Measurements from ENCODE around the gene ARHGAP18.

Gene ARHGAP18

DNA sequence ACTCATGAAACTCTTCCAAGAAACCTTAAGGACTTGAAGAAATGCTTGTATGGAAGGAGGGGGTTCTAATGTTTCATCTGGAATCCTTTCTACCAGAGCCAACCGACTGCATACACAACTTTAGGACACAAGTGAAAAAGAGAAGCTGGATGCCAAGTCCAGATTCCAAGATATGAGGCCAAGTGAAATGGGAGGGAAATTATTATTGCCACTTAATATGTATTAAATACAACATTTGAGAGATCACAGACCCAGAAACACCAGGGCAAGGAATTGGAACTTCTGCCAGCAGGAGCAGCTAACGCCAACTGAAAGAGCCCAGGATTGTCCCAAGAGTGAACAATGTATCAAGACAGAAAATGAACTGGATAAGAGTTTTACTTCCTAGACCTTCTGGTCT, 144.2 kb downstream of the ARHGAP18 start:
- H3K4me3 ChIP-seq (replicated peaks; ENCODE audit: low read depth, low read length), result no peak overlapping the region
- no peak for TF ChIP-seq CTCF (IDR thresholded peaks at IDR 0.05; ENCODE audit: low read depth, low read length, missing control alignments)
- DNase-seq (ENCODE audit: extremely low read depth, low read depth), result no peak

DNA sequence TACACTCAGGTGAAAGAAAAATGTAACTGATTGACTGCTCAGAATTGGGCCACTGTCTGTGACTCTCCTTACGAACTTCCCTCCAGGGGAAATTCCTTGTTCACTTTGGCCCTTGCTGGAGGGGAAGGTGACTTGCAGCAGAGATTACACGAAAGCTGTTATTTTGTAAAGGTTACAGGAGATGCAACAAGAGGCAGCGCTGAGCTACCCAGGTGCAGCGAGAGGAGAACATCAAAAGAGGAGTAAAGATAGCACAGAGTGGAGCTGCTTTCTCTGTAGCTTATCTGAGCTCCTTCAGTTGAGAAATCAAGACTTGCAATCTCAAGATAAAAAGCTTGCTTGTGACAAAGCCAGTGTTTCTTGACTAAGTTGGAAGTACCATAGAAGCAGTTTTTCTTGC, 144.6 kb downstream of the ARHGAP18 start:
- no peak overlapping the region for H3K4me3 ChIP-seq (replicated peaks; ENCODE audit: low read depth, low read length)
- TF ChIP-seq CTCF (IDR thresholded peaks at IDR 0.05; ENCODE audit: low read depth, low read length, missing control alignments), result no peak
- DNase-seq (ENCODE audit: extremely low read depth, low read depth), result no peak

DNA sequence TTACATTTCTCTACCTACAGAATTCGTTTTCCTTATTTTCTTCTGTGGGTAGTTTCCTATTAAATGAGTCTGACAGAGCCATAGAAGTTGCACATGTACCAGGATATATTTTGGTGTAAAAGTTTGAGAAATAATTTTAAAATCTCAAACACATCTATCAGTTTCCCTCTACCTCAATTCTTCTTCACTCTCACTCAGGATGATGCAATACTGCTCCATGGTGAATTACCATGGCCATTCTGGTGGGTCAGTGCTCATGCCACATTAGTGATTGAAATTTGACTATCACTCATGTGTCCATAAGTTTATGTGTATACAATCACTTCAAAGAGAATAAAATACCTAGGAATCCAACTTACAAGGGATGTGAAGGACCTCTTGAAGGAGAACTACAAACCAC, 151.7 kb downstream of the ARHGAP18 start:
- no peak for TF ChIP-seq CTCF (IDR thresholded peaks at IDR 0.05; ENCODE audit: low read depth, low read length, missing control alignments)
- no peak for DNase-seq (ENCODE audit: extremely low read depth, low read depth)
- no peak overlapping the region for H3K4me3 ChIP-seq (replicated peaks; ENCODE audit: low read depth, low read length)

DNA sequence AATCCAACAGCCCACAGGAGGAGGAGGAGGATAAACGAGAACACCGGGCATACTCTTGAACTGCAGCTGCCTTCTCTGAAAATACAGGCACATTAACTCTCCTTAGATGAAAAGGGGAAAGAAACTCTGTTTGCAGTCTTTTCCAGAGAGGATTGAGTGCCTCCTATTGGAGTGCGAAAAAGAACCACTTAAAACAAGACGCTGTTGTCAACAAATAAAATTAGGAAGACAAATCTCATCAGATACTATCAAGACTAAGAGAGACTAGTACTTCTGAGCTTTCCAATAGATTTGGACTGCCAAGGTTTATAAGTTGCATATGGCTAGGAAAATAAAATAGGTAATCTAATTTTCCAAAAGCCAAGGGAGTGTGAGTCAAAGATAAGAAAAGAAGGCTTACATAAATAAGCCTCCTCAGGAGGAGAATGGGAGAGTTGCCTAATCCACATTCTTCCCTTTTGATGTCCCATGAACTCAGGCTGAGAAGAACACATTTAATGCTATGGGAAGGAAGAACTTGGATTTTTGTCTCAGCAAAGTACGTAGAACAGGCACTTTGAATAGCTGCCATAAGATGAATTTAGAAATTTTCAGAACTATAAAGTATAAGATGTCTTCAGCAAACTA, 154.7 kb downstream of the ARHGAP18 start:
- no peak overlapping the region for H3K4me3 ChIP-seq (replicated peaks; ENCODE audit: low read depth, low read length)
- DNase-seq (ENCODE audit: extremely low read depth, low read depth), result no peak
- no peak for TF ChIP-seq CTCF (IDR thresholded peaks at IDR 0.05; ENCODE audit: low read depth, low read length, missing control alignments)

- H3K4me3 ChIP-seq (replicated peaks; ENCODE audit: low read depth, low read length), result no peak overlapping the region
- DNase-seq (ENCODE audit: extremely low read depth, low read depth), result no peak
- TF ChIP-seq CTCF (IDR thresholded peaks at IDR 0.05; ENCODE audit: low read depth, low read length, missing control alignments), result no peak
Measured at GRCh38 chr6:129552413-129552812, 157.6 kb downstream of the ARHGAP18 start.

DNA sequence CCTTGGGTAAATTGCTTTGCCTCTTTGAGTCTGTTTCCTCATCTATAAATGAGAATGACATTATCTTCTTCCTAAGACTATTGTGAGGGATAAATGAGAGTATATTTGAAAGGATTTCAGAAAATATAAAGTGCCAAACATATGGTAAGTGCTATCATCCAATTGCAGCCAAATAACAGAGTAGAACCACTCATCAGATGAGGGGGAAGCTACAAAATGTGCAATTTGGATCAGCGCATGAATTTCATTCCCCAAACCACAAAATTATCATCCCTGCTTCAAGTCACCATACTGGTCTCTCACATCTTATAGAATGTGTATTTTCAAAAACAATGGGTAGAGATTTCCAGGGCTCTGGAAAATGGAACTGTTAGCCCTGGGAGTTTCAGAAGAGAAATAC, 158.5 kb downstream of the ARHGAP18 start:
- TF ChIP-seq CTCF (IDR thresholded peaks at IDR 0.05; ENCODE audit: low read depth, low read length, missing control alignments), result no peak
- H3K4me3 ChIP-seq (replicated peaks; ENCODE audit: low read depth, low read length), result no peak overlapping the region
- no peak for DNase-seq (ENCODE audit: extremely low read depth, low read depth)

- DNase-seq (ENCODE audit: extremely low read depth, low read depth), result no peak
- TF ChIP-seq CTCF (IDR thresholded peaks at IDR 0.05; ENCODE audit: low read depth, low read length, missing control alignments), result no peak
- H3K4me3 ChIP-seq (replicated peaks; ENCODE audit: low read depth, low read length), result no peak overlapping the region
Measured at GRCh38 chr6:129546702-129547101, 163.3 kb downstream of the ARHGAP18 start.

All from HFF-Myc (cell line).